Embryonic facial prominence (tissue), 1 donor: ENCODE data around the gene OTOG.

Experiments
- DNase-seq: peaks from one replicate; pipeline ENCODE4 v3.0.0-alpha.2; 2016; ENCODE audit errors: extremely low spot score

Gene OTOG

GRCh38 chr11:17581036-17581731, 34.1 kb downstream of the OTOG start:
- no peak for DNase-seq

- DNase-seq: no peak
Measured at GRCh38 chr11:17581732-17582053, 34.6 kb downstream of the OTOG start.

GRCh38 chr11:17585911-17586695, 39.0 kb downstream of the OTOG start:
- DNase-seq: no peak

- DNase-seq: no peak
Measured at GRCh38 chr11:17588166-17588565, 41.1 kb downstream of the OTOG start.

- no peak for DNase-seq
Measured at GRCh38 chr11:17588721-17589120, 41.7 kb downstream of the OTOG start.

- DNase-seq: no peak
Measured at GRCh38 chr11:17590463-17590862, 43.4 kb downstream of the OTOG start.

GRCh38 chr11:17591293-17591692, 44.2 kb downstream of the OTOG start:
- DNase-seq: no peak

- DNase-seq: no peak
Measured at GRCh38 chr11:17593466-17594245, 46.6 kb downstream of the OTOG start.

GRCh38 chr11:17594686-17595192, 47.7 kb downstream of the OTOG start:
- DNase-seq: no peak

- DNase-seq: no peak
Measured at GRCh38 chr11:17595526-17596309, 48.7 kb downstream of the OTOG start.

- no peak for DNase-seq
Measured at GRCh38 chr11:17596310-17596669, 49.2 kb downstream of the OTOG start.

- no peak for DNase-seq
Measured at GRCh38 chr11:17596711-17597110, 49.7 kb downstream of the OTOG start.

- no peak for DNase-seq
Measured at GRCh38 chr11:17597770-17598169, 50.7 kb downstream of the OTOG start.

- peak; percentile 16 for DNase-seq
Measured at GRCh38 chr11:17598700-17599459, 51.8 kb downstream of the OTOG start.

- no peak for DNase-seq
Measured at GRCh38 chr11:17599460-17599925, 52.4 kb downstream of the OTOG start.

GRCh38 chr11:17600316-17601255, 53.5 kb downstream of the OTOG start:
- no peak for DNase-seq

GRCh38 chr11:17601256-17601671, 54.2 kb downstream of the OTOG start:
- no peak for DNase-seq

GRCh38 chr11:17601676-17602075, 54.6 kb downstream of the OTOG start:
- DNase-seq: no peak

GRCh38 chr11:17602105-17603001, 55.3 kb downstream of the OTOG start:
- DNase-seq: no peak
